ENCODE results near the gene RET. TPM values are rescaled to one million over a fixed set of nuclear protein-coding genes. Genes with fewer than 3 reads are reported as not detected.
A peak's percentile ranks its signal among the peaks of the same experiment; 100 is the strongest.

The RET gene
- total and polyA plus RNA-seq, 4 donors = 0.31 to 1.3 (median 0.77) TPM

DNA sequence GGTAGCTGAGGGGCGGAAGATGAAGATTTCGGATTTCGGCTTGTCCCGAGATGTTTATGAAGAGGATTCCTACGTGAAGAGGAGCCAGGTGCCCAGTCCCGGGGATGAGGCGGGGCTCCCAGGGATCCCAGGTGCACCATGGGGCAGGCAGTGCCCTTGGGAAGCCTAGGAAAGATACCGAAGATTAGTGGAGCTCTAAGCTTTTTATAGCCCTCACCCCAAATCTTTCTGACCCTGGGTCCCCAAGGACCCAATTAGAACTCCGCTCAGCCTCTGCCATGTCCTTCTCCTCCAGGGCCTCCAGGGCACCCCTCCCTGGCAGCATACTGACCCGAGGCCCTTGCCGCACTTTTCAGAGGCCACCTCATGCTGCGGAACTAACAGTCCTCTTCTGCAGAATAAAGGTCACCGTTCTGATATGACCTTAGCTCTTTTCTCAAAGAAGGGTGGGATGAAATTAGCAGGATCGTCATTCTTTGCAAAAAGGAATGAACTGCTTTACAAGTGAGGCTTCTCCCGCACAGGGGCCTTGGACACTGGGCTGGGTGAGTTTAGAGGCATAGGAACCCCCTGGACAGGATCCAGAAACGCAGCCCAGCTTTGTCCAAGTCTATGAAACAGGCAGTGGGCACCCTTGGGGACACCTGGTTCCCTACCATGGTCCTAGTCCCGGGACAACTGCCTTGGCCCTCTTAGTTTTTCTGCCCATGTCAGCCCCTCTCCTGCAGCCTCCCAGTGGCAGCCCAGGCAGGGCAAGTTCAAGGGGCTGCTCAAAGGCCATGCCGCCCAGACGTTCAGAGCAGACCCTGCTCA is 43.5 kb downstream of the RET start:
- WGBS, 2 donors = 70 to 82% methylated on average over 19 of the region's 19 CpGs
- H3K27me3 ChIP-seq (ENCODE audit: control insufficient read depth in 3 of 3, insufficient read depth in 3 of 3, low read length in 2 of 3) = no peaks in the 10 kb centered on the region
- H3K9ac ChIP-seq (ENCODE audit: insufficient read depth in 1 of 2, low read length in 2 of 2) = no peak overlapping the region
- DNase-seq = no peak
- ATAC-seq (ENCODE audit: insufficient read depth, low FRiP score) = no peak
- H3K9me3 ChIP-seq (ENCODE audit: control insufficient read depth in 4 of 4, insufficient read depth in 3 of 4, low read length in 3 of 4) = no peaks in the 10 kb centered on the region
- H3K4me3 ChIP-seq = no peak overlapping the region
- peaks cover 0 to 12% (median 5%) of the 10 kb centered on the region in 5 donors for H3K4me1 ChIP-seq (ENCODE audit: control insufficient read depth in 5 of 5, insufficient read depth in 5 of 5, low read length in 5 of 5)
- TF ChIP-seq, protein P1, sequence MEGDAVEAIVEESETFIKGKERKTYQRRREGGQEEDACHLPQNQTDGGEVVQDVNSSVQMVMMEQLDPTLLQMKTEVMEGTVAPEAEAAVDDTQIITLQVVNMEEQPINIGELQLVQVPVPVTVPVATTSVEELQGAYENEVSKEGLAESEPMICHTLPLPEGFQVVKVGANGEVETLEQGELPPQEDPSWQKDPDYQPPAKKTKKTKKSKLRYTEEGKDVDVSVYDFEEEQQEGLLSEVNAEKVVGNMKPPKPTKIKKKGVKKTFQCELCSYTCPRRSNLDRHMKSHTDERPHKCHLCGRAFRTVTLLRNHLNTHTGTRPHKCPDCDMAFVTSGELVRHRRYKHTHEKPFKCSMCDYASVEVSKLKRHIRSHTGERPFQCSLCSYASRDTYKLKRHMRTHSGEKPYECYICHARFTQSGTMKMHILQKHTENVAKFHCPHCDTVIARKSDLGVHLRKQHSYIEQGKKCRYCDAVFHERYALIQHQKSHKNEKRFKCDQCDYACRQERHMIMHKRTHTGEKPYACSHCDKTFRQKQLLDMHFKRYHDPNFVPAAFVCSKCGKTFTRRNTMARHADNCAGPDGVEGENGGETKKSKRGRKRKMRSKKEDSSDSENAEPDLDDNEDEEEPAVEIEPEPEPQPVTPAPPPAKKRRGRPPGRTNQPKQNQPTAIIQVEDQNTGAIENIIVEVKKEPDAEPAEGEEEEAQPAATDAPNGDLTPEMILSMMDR (IDR thresholded peaks at IDR 0.05; ENCODE audit: control extremely low read depth, extremely low read depth) = no peak
- no peaks in the 10 kb centered on the region for H3K36me3 ChIP-seq (ENCODE audit: control insufficient read depth in 4 of 4, insufficient read depth in 4 of 4, low read length in 4 of 4)
- H3K27ac ChIP-seq (ENCODE audit: low read depth in 1 of 2, low read length in 1 of 2) = no peak overlapping the region

DNA sequence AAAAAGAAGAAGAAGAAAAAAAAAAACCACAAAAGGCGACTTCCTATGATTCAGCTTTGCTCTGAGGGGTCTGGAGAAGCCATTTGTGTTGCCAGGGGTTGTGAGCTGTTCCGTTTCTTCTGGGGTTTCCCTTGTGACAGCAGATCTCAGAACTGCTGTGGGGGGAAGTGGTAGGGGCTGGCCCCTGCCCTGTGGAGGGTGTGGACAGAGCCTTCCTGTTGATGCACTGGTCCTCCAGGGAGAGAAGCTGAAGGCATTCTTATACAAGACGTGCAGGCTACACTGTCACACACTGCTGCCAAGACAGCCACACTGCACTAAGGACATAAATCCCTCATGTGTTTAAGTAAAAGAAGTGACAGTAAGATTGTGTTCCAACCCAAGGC is 44.1 kb downstream of the RET start:
- peak; percentile 52 to 76 (median 57) for DNase-seq
- no peak overlapping the region for H3K4me3 ChIP-seq
- peak; percentile 48 for ATAC-seq (ENCODE audit: insufficient read depth, low FRiP score)
- H3K9ac ChIP-seq (ENCODE audit: insufficient read depth in 1 of 2, low read length in 2 of 2) = no peak overlapping the region
- peaks cover 0 to 12% (median 5%) of the 10 kb centered on the region in 5 donors for H3K4me1 ChIP-seq (ENCODE audit: control insufficient read depth in 5 of 5, insufficient read depth in 5 of 5, low read length in 5 of 5)
- H3K27me3 ChIP-seq (ENCODE audit: control insufficient read depth in 3 of 3, insufficient read depth in 3 of 3, low read length in 2 of 3) = no peaks in the 10 kb centered on the region
- H3K36me3 ChIP-seq (ENCODE audit: control insufficient read depth in 4 of 4, insufficient read depth in 4 of 4, low read length in 4 of 4) = no peaks in the 10 kb centered on the region
- H3K9me3 ChIP-seq (ENCODE audit: control insufficient read depth in 4 of 4, insufficient read depth in 3 of 4, low read length in 3 of 4) = no peaks in the 10 kb centered on the region
- no peak overlapping the region for H3K27ac ChIP-seq (ENCODE audit: low read depth in 1 of 2, low read length in 1 of 2)
- WGBS, 2 donors = 24 to 46% methylated on average over 3 of the region's 3 CpGs
- TF ChIP-seq, protein P1 (IDR thresholded peaks at IDR 0.05; ENCODE audit: control extremely low read depth, extremely low read depth) = no peak

DNA sequence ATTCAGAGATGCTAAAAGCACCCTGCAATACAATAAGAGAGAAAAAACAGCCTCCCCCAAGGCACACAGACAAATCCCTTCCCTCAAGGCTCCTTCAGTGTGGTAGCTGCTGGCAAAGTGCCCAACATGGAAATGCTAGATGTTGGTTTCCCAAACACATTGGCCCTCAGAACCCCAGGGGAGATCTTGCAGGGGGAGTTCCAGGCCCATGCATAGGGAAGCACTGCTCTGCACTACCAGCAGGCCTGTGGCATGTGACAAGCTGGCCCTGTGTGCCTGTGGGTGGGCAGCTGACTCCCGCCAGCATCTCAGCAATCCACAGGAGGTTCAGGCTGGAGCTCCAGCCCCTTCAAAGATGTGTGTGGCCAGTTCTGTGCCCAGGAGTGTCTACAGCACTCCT is 44.6 kb downstream of the RET start:
- WGBS, 2 donors = 44 to 80% methylated on average over 1 of the region's 1 CpG
- H3K9me3 ChIP-seq (ENCODE audit: control insufficient read depth in 4 of 4, insufficient read depth in 3 of 4, low read length in 3 of 4) = no peaks in the 10 kb centered on the region
- no peak overlapping the region for H3K4me3 ChIP-seq
- TF ChIP-seq, protein P1 (IDR thresholded peaks at IDR 0.05; ENCODE audit: control extremely low read depth, extremely low read depth) = no peak
- DNase-seq = peak; percentile 41 to 63 (median 61)
- no peaks in the 10 kb centered on the region for H3K27me3 ChIP-seq (ENCODE audit: control insufficient read depth in 3 of 3, insufficient read depth in 3 of 3, low read length in 2 of 3)
- H3K4me1 ChIP-seq (ENCODE audit: control insufficient read depth in 5 of 5, insufficient read depth in 5 of 5, low read length in 5 of 5) = peaks cover 0 to 12% (median 5%) of the 10 kb centered on the region in 5 donors
- no peak overlapping the region for H3K9ac ChIP-seq (ENCODE audit: insufficient read depth in 1 of 2, low read length in 2 of 2)
- no peak overlapping the region for H3K27ac ChIP-seq (ENCODE audit: low read depth in 1 of 2, low read length in 1 of 2)
- H3K36me3 ChIP-seq (ENCODE audit: control insufficient read depth in 4 of 4, insufficient read depth in 4 of 4, low read length in 4 of 4) = no peaks in the 10 kb centered on the region
- ATAC-seq (ENCODE audit: insufficient read depth, low FRiP score) = no peak
